HG03575 (cell line): ENCODE data around the gene SLC13A5.

Experiments
- ATAC-seq: cut with Tn5 transposase; IDR thresholded peaks from one replicate; pipeline ENCODE4 v1.9.1; 2021; ENCODE audit not compliant: unreplicated experiment, insufficient number of reproducible peaks, low FRiP score; ENCODE audit errors: extremely low read depth

The SLC13A5 gene

DNA sequence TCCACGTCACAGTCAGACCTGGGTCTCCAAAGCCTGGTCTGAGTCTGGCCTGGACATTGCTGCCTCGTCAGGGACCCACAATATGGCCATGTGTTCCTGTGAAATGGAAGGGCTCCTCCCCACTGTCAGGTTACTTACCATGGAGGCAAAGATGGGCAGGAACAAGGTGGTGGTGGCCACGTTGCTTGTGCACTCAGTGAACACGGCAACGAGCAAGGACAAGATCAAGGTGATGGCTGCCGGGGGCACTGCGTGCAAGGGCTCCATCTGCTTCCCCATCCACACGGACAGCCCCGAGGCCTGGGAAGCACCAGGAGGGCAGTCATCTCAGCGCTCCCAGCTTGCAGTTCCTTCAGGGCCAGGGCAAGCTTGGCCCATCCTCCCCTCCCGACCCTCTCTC lies 22.5 kb downstream of the SLC13A5 start:
- no peak for ATAC-seq

DNA sequence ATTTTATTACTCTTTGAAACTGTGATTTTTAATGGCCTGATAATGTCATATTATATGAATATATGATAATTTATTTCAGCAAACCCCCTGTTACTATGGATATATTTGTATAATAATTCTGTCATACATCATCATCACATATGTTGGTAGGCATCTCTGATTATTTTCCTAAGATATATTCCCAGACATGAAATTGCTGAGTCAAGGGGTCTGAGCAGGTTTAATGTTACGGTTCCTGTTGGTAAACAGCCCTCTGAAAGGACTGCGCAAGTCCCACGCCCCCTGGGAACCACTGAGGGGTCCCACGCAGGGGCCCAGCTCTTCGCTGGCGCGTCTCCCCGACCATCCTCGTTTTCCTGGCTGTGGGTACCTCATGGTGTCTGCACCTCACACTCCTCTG lies 24.2 kb downstream of the SLC13A5 start:
- no peak for ATAC-seq

DNA sequence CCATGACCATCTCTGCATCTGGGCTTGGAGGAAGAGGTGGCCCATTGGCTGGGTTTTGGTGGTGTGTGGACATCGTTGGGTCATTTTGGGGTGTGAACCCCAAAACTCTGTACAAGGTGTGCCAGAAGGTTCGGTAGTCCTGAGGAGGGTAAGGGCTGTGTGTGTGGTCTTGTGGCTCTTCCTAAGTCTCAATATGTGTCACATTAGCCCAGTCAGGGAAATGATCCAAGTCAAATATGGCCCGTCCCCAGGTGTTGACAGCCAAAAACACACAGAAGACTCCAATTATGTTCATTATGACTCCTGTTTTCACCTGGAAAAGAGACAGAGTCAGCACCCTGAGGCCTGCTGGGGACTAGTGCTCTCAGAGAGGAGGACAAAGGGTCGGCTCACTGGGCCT lies 27.1 kb downstream of the SLC13A5 start:
- ATAC-seq = no peak

DNA sequence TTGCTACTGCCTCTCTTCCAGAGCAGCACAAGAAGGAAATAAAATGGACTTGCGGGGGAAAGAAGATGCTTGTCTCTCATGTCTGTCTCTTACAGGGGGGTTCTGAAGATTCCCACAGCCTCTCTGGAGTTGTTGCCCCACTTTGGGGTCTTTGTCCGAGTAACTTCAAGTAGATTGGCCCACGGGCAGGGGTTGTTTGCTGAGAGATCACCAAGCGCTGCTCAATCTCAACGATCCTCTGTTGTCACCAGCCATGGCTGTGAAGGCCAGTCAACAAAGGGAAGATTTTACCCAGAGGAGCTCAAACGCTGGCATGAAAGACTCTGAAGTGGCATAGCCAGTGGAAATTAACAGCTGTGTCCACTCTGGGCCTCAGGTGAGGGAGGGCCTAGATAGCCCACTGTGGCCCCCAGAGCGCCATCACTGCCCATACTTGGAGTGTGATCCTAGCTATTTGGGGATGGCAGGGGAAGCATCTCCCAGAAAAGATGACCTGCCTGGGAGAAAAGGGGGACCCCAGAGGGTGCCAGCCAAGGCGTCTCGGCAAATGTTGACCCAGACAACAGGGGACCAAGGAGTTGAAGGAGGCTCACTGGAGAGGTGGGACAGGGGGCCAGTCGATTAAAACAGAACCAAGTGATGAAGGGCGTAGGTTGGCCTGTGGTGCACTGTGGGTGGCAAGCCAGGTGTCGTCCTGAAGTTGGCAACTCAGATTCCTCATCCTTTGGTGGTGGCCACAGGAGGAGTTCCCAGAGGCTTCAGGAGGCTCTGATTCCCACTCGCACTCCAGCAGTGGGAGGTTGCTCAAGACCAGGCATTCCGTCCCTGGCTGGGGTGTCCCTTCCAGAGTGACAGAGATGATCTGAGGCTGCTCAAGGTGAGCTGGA lies 28.0 kb downstream of the SLC13A5 start:
- no peak for ATAC-seq

DNA sequence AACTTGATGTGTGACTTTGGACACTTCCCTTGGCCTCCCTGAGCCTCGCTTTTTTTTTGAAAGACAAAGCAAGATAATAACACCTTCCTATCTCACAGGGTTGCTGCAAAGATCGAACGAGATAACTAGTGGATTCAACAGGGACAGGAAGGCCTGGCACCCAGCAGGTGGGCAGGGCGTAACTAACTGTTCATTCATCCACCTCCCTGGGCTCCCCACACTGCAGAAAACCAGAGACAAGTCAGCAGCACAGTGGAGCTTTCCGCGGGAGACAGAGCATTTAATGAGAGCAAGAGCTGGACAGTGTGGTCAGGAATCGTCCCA lies 28.7 kb downstream of the SLC13A5 start:
- no peak for ATAC-seq

DNA sequence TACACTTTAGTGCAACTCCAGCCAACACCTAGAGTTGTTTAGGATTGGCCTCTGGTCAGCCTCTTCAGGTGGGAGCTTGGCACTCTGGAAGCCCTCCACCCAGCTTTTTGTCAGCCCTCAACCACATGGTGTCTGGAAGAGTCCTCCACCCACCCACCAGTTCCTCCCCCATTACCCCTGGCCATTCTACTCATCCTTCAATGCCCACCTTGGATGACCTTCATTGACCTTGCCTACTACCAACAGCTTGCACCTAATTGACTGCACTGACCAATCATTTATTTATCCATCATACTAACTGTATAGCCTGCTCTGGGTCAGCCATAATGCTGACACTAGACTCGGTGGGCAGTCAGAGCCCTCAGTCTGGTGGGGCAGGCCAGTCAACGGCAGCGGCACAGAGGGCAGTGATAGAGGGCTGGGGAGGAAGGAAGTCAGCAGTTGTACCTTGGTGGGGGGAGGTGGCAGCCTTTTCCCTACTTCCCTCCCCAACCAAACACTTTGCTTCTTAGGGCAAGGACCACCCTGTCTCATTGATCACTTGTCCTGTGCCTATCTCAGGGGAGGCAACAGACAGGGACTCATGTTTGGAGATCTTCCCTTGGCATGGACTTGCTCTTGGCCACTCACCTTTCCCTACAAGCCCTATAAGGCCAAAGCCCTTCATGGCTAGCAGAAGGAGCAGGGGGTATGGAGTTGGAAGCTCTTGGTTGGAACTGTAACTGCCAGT lies 29.3 kb downstream of the SLC13A5 start:
- no peak for ATAC-seq

DNA sequence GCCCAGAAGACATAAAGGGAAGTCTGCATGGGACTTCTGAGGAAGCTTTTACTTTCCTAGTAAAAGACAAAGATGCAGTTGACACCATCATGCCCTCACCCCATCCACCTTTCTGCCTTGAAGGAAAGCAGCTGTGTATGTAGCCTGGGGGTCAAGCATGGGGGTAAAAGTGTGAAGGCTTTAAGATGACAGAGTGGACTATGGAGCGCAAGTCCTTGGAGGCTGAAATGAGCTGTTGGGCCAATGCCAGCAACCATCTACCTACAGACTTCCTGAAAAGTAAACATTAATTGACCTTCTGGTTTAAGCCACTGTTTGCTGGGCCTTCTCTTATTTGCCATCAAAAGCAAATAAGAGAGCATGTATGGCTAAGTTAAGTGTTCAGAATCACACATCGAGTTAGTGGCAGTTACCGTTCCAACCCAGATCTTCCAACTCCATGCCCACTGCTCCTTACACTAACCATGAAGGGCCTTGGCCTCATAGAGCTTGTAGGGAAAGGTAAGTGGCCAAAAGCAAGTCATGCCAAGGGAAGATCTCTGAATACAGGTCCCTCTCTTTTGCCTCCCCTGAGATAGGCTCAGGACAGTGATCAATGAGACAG lies 30.0 kb downstream of the SLC13A5 start:
- ATAC-seq = no peak

DNA sequence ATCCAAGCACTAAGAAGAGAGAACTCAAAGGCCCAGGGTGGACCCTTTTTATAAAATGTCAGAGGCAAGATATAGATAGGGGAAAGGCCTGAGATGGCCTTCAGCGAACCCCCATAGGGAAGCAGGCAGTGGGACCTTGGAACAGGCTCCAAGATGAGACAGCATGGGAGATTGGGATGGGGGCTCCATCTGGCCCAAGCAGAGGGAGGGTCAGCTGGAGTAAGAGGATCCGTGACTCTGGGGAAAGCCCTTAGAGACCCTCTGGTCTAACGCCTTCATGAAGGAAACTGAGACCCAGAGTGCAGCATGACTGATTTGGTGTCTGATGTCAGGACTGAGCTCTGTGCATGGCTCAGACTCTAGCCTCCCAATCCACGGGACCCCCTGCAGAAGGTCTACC lies 30.8 kb downstream of the SLC13A5 start:
- ATAC-seq = no peak

DNA sequence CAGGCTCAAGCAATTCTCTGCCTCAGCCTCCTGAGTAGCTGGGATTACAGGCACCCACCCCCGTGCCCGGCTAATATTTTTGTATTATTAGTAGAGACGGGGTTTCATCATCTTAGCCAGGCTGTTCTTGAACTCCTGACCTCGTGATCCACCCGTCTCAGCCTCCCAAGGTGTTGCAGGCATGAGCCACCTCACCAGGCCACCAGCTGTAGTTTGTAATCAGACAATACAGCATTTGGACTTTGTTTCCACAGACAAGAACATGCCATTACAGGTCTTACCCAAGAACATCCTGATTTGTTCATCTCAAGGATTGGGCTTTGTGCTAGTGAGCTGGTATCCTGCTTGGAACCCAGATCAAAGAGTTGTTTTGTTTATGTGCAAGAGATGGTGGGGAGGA lies 31.5 kb downstream of the SLC13A5 start:
- no peak for ATAC-seq

DNA sequence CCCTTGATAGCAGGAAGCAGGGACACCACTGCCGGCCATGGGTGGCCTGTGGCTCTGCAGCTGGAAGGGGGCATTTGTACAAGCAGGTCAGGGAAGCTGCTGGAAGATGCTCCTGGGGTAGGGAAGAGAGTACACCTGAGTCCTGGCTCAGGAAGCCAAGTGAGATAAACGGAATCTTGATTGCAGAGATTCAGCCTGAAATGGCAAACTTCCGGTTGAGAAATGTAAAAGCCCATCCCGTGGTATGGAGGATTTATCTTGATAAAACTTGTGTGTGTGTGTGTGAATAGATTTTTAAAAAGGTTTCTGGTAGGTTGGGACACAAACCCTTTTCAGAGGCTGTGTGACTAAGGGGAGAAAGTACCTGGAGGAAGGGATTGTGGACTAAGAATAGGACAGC lies 32.0 kb downstream of the SLC13A5 start:
- no peak for ATAC-seq

DNA sequence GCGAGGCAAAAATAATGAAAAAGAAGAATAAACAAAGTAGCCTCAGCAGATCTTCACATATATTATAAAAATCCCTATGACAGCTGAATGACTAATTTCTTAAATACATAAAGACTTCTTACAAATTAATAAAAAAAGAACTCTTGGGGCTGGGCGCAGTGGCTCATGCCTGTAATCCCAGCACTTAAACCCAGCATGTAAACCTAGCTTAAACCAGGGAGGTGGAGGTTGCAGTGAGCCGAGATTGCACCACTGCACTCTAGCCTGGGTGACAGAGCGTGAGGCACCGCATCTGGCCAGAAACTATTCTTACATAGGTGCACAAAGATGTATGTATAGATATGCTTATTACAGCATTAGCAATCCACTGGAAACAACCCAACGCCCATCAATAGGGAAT lies 33.9 kb downstream of the SLC13A5 start:
- ATAC-seq = no peak

DNA sequence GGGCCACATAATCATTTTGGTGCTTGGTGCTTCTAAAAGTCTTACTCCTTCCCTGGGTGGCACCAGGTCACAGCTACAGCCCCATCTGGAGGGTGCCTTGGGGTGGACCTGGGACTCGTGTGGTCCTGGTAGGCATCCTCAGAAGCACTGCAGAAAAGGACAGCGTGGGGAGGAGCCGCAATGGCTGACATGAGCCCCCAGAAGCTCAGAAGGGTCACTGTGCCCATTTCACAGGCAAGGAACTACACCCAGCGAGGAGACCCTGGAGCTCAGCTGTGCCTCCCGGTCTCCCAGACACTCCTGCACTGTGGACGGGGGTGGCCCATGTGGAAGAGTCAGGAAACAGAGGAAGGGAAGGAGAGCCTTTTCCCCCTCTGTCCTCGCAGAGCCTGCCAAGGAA lies 35.2 kb downstream of the SLC13A5 start:
- ATAC-seq = no peak

DNA sequence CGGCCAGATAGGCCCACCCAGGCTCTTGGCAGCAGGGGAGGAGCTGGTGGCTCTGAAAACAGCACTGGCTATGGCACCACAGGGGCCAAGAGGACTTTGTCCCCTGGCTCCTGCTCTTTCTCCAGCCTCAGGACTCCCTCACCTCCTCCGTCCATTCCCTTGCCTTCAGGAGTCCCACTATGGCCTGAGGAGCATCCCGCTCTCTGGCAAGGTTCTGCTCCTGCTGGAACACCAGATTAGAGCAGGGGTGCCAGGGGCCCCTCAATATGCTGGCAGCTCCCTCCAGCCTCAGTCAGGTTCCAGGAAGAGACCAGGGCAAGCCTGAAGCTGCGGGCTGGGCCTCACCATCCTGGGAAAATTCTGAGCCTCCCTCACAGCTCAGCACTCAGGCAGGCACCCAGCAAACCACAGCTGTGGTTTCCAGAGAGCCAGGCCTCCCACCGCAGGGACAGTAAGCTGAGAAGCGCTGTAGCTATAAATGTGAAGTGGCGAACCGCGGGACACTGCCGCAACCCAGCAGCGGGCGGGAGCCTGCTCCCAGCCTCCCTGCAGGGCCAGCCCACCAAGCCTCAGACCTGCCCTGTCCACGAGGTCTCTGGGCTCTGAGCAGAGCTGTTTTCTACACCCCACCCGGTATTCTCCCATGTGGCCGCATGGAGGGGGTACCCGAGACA lies 35.9 kb downstream of the SLC13A5 start:
- no peak for ATAC-seq

DNA sequence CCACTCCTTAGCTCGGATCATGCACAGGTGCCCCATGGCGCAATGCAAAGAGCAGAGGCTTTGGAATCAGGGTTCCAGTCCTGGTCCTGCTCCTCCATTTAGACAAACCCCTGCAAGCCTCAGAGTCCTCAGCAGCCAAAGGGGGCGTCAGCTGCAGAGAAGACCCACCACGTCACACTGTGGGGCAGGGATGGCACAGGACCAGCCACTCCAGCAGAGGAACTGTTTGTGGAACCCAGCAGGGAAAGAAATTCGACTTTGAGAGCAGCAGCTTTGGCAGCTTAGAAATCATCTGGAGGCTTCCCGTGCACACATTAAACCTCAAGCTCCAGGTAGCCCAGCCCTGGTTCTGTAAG lies 36.4 kb downstream of the SLC13A5 start:
- no peak for ATAC-seq

DNA sequence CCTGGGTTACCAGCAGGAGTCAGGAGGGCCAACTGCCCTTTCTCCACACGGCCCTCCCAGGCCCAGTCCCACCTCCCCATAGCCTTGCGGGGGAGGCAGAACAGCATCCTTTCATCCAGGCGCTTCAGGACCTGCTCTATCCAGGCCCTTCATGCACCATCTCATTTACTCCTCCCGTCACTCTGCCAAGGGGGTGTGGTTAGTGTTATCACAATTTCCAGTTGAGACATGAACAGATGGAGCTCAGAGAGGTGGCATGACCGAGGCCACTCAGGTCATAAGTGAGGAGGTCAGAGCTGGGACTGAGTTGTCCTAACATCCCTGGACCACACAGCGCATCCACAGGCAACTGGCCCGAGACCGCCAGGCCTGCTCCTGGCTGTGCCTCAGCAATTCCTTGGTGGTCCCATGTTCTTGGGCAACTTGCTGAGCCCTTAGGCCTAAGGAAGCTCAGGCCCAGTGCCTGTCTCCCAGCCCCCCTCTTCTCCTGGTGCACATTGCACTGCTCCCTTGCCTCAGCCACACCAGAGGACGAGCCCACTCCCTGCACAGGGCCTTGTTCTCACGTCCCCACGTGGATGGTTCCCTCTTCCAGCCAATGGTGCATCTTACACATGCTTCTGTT lies 37.9 kb downstream of the SLC13A5 start:
- no peak for ATAC-seq

DNA sequence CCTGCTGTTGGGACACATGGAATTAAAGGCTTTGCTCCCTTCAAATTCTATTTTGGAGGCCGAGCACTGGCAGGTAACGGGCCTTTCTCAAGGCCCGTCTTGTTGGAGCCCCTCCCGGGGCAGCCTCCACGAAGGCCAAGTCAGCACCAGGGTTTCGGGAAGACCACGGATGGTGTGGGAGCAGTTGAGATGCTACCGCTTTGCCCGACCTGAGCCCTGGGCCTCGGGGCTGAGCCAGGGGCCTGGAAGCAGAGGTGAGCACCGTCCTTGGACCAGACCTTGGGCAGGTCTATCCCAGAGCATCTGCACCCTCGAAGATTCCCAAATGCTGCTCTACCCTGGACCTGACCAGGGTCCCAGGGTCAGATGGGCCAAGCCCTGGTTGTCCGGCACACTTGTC lies 38.6 kb downstream of the SLC13A5 start:
- no peak for ATAC-seq

DNA sequence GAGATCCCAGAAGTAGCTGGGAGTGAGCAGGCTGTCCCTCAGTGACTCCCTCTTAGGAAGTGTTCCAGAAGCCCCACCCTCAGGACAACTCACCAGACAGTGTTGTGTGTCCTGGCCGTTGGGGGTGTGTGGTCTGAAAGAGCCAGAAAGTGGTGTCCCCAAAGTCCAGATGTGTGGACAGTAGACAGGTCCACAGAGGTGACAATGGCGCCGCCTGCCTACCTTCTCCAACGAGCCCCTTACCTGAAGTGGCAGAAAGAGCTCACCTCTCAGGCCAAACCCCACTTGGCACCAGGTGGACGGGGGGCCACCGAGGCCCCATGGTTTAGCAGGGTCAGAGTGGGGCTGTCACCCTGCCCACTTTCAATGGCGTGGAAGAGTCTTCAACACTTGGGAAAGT lies 41.7 kb downstream of the SLC13A5 start:
- ATAC-seq = no peak

DNA sequence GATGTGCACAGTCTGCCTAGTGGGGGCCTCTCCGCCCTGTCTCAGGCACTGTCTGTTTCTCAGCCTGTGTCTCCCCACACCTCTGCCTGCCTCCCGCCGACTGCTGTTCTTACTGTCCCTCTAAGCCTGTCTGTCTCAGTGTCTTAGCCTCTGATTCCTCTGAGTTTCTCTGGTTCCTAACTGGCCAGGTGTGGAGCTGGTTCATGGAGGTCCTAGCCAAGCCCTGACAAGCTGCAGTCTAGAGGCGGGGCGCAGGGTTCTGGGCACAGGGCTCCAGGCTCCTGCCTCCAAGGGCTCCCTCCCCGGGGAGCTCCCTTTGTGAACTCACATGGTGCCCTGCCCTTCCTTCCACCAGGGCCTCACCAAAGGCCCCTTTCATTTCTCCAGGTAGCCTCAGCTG lies 42.2 kb downstream of the SLC13A5 start:
- no peak for ATAC-seq

DNA sequence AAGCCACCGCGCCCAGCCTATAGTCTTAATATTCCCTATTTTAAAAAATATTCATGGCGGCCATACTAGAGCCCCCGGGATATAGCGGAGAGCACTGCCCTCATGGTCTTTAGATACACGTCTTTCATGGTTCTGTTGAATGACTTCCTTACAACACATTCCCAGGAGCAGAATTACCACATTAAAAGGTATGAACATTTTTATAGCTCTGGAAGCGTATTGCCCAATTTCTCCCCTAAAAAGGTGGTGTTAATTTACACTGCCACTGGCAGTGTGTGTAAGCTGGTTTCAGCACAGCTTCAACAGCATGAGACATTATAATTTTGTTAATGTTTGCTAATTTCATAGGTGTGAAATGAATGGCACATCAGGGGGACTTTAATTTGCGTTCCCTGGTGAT lies 42.6 kb downstream of the SLC13A5 start:
- ATAC-seq = no peak
